ENCODE data around the gene RBM19.

Gene RBM19

DNA sequence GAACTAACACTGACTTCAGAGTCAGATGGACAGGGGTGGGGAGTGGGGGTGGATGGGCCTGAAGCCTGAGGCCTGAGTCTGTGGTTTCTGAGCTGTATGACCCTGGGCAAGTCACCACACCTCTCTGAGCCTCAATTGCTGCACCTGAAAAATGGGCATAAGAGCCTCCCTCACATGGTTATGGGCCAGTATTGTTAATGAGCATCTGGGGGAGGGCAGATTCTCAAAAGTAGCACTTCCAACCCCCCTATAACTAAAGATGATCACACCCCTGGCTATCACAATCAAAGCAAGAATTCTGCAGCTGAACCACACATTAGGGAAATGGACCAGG lies 168.6 kb downstream of the RBM19 start:
- FAIRE-seq = no peak
- no peak for DNase-seq (ENCODE audit: extremely low spot score, insufficient read length, low read depth)

DNA sequence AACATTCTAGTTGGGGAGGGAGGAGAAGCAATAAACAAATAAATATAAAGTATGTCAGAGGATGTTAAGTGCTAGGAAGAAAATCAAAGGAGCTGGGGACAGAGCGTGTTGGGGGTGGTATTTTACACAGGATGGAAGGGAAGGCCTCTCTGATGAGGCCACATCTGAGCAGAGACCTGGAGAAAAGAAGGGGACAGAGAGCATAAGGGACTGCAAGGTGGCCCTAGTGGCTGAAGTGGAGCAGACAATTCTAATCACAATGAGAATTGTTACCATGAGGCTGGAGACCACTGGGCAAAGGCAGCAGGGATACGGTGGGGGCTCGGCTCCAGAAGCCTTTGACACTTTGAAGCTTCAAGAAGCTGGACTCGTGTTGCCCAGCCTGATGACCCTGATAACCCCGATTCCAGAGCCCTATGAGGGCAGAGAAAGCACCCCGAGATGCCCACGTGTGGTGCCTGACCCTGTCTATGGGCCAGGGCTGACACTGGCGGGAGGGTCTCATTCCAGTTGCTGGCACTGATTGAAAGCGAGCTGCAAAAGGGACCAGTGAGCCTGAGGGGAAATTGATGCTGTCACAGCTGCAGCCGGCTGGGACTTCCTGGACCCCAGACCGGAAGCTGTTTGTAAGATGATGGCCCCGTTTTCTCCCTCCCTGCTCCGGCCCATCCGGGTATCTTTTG lies 169.1 kb downstream of the RBM19 start:
- DNase-seq (ENCODE audit: extremely low spot score, insufficient read length, low read depth) (no peak), FAIRE-seq (no peak)

DNA sequence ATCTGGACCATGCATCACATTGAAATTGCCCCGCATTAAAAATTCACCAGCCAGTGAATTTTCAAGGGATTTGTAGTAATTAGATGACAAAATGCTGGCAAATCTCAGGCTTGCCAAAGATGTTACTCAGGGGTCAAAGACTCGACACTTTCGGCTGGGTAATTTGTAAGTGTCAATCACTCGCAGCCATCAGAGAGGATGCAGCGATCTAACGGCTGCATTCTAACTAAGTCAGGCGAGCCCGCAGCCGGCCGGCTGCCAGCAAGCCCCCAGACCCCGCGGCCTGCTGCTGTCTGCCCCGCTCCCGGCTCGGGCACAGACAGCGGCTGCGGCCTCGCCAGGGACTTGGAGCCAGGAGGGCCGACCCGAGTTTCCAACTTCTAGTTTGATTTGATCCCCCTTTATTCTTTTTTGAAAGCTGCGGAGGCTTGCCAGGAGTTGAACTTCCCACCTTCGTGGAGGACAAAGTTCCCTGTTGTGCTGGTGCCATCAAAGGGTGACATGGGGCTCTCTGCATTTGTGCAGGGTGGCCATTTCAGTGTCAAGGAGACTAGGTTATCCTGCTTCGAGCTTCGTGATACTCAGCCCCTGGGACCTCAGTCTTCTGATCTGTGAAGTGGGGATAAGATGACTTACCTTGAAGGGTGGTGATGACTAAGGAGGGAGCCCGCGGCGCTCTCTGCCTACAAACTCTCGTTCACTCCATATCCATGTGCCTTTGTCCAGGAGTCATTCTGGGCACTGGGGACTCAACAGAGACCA lies 169.9 kb downstream of the RBM19 start:
- no peak for FAIRE-seq
- DNase-seq (ENCODE audit: extremely low spot score, insufficient read length, low read depth) = no peak

DNA sequence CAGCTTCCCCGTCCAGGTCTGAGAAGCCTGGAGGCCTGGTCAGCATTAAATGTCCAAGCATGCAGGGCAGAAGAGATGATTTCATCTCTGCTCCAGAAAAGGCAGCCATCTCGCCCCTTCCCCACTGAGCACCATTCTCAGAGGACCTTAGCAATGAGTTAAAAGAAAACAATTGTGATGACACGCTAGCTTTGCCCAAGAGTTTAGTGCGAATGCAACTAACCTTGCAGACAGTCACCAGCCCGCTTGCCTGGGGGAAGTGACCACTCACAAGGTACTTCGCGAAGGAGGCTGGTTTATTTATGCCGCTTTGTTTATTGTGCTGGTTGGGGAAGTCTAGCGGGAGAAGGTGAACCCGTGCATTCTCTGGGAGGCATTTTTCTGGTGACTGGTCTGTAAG lies 170.7 kb downstream of the RBM19 start:
- DNase-seq (ENCODE audit: extremely low spot score, insufficient read length, low read depth) = no peak
- no peak for FAIRE-seq

DNA sequence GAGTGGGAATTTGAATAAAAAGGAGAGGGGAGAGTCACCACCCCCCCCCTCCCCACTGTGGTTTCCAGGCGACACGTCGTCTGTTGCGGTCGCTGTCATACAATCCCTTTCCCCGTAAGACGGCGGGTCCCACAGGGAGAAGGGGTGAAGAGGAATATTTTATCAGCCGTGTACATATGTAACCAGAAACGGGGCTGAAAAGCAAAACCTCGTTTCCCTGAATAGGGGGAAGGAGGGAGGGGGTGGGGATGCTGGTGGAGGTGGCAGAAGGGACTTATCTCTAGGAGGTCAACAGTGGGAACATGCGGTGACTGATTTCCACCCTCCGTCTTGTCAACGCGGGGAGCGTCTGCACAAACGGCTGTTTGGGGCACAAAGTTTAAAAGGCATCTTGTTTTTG lies 171.4 kb downstream of the RBM19 start:
- FAIRE-seq = no peak
- DNase-seq (ENCODE audit: extremely low spot score, insufficient read length, low read depth) = no peak

DNA sequence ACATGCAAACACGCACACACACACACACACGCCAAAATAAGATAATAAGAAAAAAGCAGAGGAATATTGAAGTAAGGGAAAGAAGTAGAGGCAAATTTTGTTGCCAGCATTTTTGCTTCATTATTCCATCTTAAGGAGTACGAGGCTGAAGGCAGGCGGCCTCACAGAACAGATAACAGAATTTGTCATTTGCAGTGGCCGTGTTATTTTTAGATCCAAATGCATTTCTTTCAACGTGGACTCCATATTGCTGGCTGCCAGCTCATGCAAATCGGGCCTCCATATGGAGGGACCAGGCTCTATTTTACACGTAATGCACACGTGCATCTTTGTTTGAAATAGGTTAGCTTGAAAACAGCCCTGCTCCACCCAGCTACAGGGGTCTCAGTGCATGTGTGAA lies 172.9 kb downstream of the RBM19 start:
- FAIRE-seq (no peak), DNase-seq (ENCODE audit: extremely low spot score, insufficient read length, low read depth) (no peak)

DNA sequence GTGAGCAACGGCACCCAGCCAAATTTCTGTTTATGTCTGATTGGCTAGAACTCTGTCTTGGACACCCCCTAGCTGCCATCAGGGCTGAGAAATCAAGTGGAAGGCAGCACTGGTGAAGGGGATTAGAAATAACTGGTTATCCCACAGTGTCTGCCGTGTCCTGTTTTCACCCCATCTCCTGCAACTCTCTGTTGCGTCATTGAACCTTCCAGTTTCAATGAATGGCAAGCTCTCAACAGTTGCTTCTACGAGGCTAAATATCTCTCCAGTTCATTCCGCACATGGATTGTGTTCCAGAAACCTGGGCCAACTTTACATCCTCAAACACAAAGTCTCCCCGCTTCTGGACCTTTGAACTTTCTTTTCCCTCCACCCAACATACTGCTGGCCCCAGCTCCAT lies 173.7 kb downstream of the RBM19 start:
- FAIRE-seq = no peak
- no peak for DNase-seq (ENCODE audit: extremely low spot score, insufficient read length, low read depth)

DNA sequence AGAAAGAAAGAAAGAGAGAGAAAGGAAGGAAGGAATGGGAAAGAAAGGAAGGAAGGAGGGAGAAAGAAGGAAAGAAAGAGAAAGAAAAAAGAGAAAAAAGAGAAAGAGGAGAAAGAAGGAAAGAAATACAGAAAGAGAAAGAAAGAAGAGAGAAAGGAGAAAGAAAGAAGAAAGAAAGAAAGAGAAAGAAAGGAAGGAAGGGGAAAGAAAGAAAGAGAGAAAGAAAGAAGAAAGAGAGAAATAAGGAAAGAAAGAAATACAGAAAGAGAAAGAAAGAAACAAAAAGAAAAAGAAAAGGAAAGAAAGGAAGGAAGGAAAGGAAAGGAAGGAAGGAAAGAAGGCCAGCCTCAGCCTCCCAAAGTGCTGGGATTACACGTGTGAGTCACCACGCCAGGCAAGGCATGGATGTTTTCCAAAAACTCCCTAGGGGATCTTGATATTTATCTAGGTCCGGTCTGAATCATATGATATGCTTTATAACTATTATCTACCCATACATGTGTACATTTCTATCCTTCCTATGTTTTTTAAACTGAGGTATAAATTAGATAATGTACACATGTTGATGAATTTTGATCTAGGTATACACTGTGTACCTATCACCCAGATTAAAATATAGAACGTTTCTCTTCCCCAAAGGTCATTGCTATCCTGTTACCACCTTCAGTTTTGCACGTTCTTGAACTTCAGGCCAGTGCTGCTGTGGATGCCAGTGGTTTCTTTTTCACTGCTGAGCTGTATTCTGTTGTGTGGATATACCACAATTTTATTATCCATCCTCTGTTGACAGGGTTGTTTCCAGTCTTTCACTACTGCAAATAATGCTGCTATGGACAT lies 177.9 kb downstream of the RBM19 start:
- DNase-seq (ENCODE audit: extremely low spot score, insufficient read length, low read depth) = no peak
- FAIRE-seq = no peak

DNA sequence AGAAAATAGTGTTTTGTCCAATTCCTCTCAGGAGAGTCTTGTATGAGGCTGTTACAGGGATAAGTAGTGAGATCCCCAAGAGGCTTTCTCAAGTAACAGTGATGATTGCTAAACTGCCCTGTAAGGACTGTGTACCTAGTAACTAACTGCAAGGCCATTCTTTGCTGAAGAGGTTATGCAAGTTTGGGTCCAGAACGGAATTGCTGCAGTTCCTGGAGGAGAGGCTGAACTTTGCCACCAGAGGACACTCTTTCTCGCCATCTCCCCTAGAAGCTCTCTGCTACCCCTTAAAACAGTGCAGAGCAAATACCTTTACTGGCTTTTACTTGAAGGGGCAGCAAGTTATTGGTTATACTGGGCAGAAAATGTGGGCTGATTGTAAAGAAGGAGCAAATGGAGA lies 180.0 kb downstream of the RBM19 start:
- no peak for FAIRE-seq
- DNase-seq (ENCODE audit: extremely low spot score, insufficient read length, low read depth) = no peak

DNA sequence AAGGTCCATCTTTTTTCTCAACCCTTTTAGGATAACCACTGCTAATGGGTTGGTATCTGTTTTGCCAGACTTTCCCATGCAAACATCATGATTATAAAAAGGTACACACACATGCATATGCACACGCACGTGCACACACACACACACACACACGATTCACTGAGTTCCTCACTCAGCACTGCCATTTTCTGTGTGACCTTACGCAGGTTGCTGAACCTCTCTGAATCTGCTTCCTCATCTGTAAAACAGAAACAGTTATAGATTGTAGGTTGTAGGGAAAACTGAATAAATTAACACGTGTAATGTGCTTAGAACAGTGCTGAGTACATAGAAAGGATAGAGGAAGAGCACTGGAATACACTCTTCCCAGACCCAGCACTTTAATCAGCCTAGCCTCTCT lies 182.3 kb downstream of the RBM19 start:
- no peak for FAIRE-seq
- no peak for DNase-seq (ENCODE audit: extremely low spot score, insufficient read length, low read depth)

DNA sequence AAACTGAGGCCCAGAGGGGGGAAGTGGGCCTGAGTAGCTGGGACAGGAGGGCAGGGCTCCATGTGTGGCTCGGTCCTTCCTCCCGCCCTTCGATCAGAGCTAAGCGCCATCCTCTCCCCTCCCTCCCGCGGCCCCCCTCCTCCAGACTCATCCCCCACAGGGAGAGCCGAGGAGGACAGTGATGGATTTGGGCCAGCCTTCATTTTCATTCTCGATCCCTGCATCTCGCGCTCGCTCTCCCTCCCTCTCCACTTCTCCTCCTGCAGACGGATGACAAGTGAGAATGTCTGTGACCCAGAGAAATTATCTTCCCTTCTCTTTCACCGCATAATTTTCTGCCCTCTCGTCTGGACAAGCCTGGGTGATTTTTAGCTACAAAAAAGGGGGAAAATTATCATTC lies 183.3 kb downstream of the RBM19 start:
- FAIRE-seq (no peak), DNase-seq (ENCODE audit: extremely low spot score, insufficient read length, low read depth) (no peak)

DNA sequence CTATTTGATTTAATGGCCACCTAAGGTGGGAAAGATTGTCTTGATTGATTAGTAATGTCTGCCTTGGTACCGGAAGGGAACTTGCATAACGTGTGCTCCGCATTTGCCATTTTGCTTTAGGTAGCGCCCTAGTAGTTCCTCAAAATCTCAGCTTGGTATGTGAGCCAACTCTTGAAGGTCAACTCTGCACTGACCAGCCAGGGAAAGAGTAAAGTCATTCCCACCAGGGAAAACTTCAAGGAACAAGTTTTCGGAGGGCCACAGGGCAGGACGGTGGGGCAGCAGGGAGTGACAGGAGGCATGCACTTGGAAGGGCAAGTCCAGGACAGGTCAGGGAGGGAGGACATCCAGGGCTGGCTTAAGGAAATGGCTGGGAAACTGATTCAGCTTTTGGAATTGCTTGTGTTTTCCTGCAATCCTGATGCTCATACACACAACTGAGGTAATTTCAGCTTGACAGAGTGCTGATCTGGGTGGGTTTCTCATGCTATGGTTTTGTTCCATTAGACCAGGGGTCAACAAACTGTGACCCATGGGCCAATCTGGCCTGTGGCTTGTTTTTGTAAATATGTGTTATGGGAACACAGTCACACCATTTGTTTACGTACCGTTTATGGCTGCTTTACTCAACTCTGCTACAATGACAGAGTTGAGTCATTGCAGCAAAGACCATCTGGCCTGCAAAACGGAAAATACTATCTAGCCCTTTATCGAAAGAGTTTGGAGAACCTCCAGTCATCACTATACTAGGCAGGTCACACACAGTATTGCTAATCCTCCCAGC lies 184.5 kb downstream of the RBM19 start:
- no peak for DNase-seq (ENCODE audit: extremely low spot score, insufficient read length, low read depth)
- FAIRE-seq = no peak

DNA sequence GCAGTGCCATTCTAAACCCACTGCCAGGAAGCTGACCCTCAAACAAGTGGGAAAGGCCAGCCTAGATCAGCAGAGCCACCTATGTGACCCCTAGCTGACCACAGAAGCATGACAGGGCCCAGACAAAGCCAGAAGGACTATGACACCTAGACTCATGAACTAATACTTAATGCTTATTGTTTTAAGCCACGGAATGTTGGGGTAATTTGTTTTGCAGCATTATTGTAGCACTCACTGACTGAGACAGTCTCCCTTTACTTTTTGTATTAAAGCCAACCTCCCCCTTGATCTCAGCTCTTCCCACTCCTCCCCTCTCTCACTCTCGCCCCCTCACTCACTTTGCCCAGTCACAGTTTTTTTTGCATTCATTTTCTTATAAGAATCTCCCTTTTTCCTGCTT lies 186.4 kb downstream of the RBM19 start:
- FAIRE-seq (no peak), DNase-seq (ENCODE audit: extremely low spot score, insufficient read length, low read depth) (no peak)

DNA sequence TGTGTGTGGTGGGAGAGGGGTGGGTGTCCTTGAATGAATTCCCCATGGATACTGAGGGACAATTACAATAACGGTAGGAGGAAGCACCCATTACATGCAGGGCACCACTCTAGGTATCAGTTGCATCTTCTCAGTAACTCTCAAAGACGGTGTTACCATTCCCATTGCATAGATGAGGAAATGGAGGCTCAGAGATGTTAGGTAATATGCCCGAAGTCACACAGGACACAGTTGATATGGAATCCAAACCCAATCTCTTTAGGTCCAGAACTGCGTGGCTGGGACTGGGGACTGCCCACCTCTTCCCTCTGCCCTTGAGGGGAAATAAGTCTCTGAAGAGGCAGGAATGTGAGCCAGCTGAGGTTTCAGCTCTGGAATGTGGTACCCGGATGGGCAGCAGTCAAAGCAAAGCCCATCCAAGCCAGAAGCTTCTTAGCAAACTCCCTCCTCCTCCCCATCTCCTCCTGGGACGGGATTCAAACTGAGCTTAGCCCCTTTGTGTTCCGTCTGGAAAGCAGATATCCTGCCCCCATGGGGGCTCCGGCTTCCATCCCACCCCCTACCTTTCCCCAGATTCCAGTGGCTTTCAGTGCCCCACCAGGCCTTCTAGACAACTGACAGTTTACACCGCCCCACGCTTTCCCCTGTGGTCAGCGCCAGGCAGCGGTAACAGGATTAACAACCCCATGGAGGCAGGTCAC lies 187.5 kb downstream of the RBM19 start:
- no peak for FAIRE-seq
- no peak for DNase-seq (ENCODE audit: extremely low spot score, insufficient read length, low read depth)

DNA sequence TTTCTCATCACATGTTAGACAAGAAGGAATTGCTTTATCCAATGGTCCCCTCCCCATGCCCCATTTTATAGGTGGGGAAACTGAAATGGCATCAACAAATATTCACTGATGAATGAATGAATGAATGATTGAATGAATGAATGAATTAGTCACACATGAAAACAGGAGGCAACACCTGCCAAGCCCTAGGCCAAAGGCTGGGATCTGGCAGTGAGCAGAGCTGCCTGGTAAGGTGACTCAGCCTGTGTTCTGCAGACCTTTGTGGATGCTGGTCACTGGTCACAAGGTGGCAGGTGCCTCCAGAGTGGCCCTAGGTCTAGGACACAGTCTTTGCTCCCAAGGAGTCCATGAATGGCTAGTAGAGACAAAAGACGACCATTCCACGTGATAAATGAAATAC lies 188.4 kb downstream of the RBM19 start:
- FAIRE-seq (no peak), DNase-seq (ENCODE audit: extremely low spot score, insufficient read length, low read depth) (no peak)

DNA sequence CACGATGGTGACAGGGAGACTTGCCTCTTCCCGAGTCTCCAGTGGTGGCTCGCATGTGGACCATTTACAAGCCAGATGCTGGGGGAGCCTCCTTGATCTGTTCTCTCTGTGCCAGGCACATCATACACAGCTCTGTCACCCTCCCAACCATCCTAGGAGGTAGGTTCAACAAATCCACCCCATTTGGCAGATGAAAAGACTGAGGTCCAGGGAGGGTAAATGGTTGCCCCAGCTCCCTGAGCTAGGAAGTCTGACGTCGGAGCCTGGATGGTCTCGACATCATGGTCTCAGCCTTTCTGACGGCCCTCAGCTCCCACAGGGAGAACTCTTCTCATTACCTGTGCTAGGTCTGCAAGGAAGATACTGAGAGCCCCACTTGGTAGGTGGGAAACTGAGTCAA lies 189.6 kb downstream of the RBM19 start:
- FAIRE-seq (no peak), DNase-seq (ENCODE audit: extremely low spot score, insufficient read length, low read depth) (no peak)

DNA sequence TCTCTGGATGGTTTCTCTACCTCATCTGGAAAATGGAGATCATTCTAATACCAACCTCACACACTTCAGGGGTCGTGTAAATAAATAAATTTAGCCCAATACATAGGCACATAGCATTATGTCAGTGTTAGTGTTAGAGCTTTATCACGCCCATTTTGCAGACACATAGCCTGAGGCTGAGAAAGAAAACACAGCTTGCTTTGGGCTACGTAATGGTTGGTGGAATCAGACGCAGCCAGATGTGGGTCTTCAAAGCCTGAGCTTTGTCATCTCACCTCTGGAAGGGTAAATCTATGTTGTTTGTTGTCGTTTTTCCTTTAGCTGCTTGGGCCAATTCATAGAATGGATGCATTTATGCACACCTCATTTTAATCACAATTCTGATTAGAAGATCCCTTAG lies 191.6 kb downstream of the RBM19 start:
- FAIRE-seq (no peak), DNase-seq (ENCODE audit: extremely low spot score, insufficient read length, low read depth) (no peak)

DNA sequence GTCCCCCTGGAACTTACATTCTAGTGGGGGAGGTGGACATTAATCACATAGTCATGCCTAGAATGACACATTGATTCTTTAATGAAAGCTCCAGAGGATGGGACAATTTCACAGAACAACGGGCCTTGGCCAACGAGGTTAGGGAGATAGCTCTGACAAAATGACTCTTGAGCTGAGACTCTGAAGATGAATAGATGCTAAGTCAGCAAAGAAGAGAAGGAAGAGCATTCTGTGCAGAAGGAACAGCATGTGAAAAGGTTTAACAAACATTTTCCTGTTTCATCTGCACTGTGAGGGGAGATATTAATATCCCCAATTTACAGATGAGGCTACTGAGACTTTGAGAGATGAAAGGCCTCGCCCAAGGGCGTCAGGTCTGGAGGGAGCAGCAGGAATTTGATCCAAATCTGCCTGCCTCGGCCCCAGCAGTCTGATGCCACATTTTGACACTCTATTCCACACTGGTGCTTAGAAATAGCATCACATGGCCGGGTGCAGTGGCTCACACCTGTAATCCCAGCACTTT lies 193.6 kb downstream of the RBM19 start:
- no peak for DNase-seq (ENCODE audit: extremely low spot score, insufficient read length, low read depth)
- no peak for FAIRE-seq

DNA sequence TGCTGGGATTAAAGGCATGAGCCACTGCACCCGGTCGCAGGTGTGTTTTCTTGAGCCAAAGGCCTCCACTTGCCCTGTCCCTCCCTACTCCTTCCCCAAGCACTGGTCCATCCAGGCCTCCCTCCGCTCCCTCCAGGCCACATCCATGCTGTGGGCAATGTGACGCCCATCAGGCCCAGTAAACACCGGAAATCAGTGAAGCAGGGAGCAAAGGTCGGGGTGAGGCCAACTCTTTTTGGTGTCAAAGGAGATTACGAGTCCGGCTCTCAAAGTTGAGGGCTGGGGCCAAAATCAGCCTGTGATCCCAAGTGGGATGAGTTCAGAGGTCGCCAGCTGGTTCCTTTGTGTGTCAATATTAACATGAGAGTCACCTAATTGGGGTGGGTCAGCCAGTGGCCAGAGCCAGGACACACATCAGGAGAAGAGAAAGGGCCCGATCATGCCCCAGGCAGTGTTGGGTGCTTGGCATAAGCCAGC lies 195.7 kb downstream of the RBM19 start:
- DNase-seq (ENCODE audit: extremely low spot score, insufficient read length, low read depth) (no peak), FAIRE-seq (no peak)

DNA sequence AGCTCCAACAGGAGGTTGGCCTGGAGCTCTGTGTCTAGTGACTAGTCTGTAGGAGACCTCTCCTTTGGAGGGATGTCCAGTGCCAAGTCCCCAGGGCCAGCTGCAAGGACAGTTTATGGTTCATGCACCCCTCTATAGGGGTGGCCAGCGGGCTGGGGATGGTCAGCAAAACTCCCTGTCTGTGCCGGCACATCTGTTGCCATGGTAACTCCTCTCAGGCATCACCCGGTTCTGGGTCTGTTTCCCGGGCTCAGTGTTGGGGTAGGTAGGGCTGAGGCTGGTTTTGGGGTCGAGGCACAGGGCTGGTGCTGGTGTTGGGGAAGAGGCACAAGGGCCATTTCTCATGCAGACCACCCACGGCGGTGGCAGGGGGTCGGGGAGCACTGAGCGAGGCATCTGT lies 196.8 kb downstream of the RBM19 start:
- no peak for FAIRE-seq
- no peak for DNase-seq (ENCODE audit: extremely low spot score, insufficient read length, low read depth)

Measured in GM18507 (cell line).